HEK293 (cell line): ENCODE data around the gene VASP.

ENCODE experiments used
- BCL11A ChIP-seq: fragments of 450-650 bp; formaldehyde crosslinking; IDR thresholded peaks from 2 replicates; pipeline ENCODE4 v1.5.1; 2016; ENCODE audit warnings: low read depth, missing biosample characterization, missing genetic modification characterization
- EGR2 ChIP-seq: fragments of 450-650 bp; formaldehyde crosslinking; IDR thresholded peaks from 2 replicates; pipeline ENCODE4 v1.5.1; 2016; ENCODE audit warnings: low read depth, missing biosample characterization, missing genetic modification characterization
- GLI2 ChIP-seq: fragments of 450-650 bp; formaldehyde crosslinking; IDR thresholded peaks from 2 replicates; pipeline ENCODE4; 2017; ENCODE audit warnings: missing biosample characterization, missing genetic modification characterization, low read depth, borderline replicate concordance
- KLF1 ChIP-seq: fragments of 450-650 bp; formaldehyde crosslinking; IDR thresholded peaks from 2 replicates; pipeline ENCODE4 v1.5.1; 2016; ENCODE audit warnings: missing biosample characterization, missing genetic modification characterization
- KLF9 ChIP-seq: fragments of 450-650 bp; formaldehyde crosslinking; IDR thresholded peaks from 2 replicates; pipeline ENCODE4 v1.5.1; 2016; ENCODE audit warnings: missing biosample characterization, missing genetic modification characterization, low read depth
- SCRT1 ChIP-seq: fragments of 450-650 bp; formaldehyde crosslinking; IDR thresholded peaks from 2 replicates; pipeline ENCODE4 v1.5.1; 2016; ENCODE audit warnings: missing biosample characterization, missing genetic modification characterization, borderline replicate concordance
- SP2 ChIP-seq: fragments of 450-650 bp; formaldehyde crosslinking; IDR thresholded peaks from 2 replicates; pipeline ENCODE4 v1.5.1; 2016; ENCODE audit warnings: missing biosample characterization, missing genetic modification characterization
- SP7 ChIP-seq: fragments of 450-650 bp; formaldehyde crosslinking; IDR thresholded peaks from 2 replicates; pipeline ENCODE4 v1.5.1; 2016; ENCODE audit warnings: missing biosample characterization, missing genetic modification characterization
- TCF7L2 ChIP-seq: IDR thresholded peaks from 2 replicates; pipeline ENCODE4 v1.6.1; 2011; ENCODE audit warnings: low read depth, mild to moderate bottlenecking, inconsistent platforms, low read length, moderate library complexity, borderline replicate concordance
- ZBTB20 ChIP-seq: fragments of 450-650 bp; formaldehyde crosslinking; IDR thresholded peaks from 2 replicates; pipeline ENCODE4 v1.5.1; 2016; ENCODE audit warnings: missing biosample characterization, missing genetic modification characterization
- ZBTB21 ChIP-seq: fragments of 450-650 bp; formaldehyde crosslinking; IDR thresholded peaks from 2 replicates; pipeline ENCODE4 v1.5.1; 2017; ENCODE audit warnings: missing biosample characterization, missing genetic modification characterization
- ZBTB48 ChIP-seq: fragments of 450-650 bp; formaldehyde crosslinking; IDR thresholded peaks from 2 replicates; pipeline ENCODE4 v1.5.1; 2016; ENCODE audit warnings: missing biosample characterization, missing genetic modification characterization
- ZFP41 ChIP-seq: fragments of 450-650 bp; formaldehyde crosslinking; IDR thresholded peaks from 2 replicates; pipeline ENCODE4 v1.5.1; 2016; ENCODE audit warnings: missing biosample characterization, missing genetic modification characterization, borderline replicate concordance
- ZNF146 ChIP-seq: fragments of 450-650 bp; formaldehyde crosslinking; IDR thresholded peaks from 2 replicates; pipeline ENCODE4 v1.5.1; 2016; ENCODE audit warnings: missing biosample characterization, missing genetic modification characterization
- ZNF169 ChIP-seq: fragments of 450-650 bp; formaldehyde crosslinking; IDR thresholded peaks from 2 replicates; pipeline ENCODE4 v1.5.1; 2016; ENCODE audit warnings: missing biosample characterization, missing genetic modification characterization
- ZNF19 ChIP-seq: fragments of 450-650 bp; formaldehyde crosslinking; IDR thresholded peaks from 2 replicates; pipeline ENCODE4; 2016; ENCODE audit warnings: missing biosample characterization, missing genetic modification characterization, low read depth
- ZNF211 ChIP-seq: fragments of 450-650 bp; formaldehyde crosslinking; IDR thresholded peaks from 2 replicates; pipeline ENCODE4 v1.5.1; 2016; ENCODE audit warnings: low read depth, missing biosample characterization, missing genetic modification characterization
- ZNF221 ChIP-seq: fragments of 450-650 bp; formaldehyde crosslinking; IDR thresholded peaks from 2 replicates; pipeline ENCODE4 v1.5.1; 2017; ENCODE audit warnings: missing biosample characterization, missing genetic modification characterization, borderline replicate concordance
- ZNF302 ChIP-seq: fragments of 450-650 bp; formaldehyde crosslinking; IDR thresholded peaks from 2 replicates; pipeline ENCODE4 v1.5.1; 2016; ENCODE audit warnings: missing biosample characterization, missing genetic modification characterization, low read depth
- ZNF335 ChIP-seq: fragments of 450-650 bp; formaldehyde crosslinking; conservative IDR thresholded peaks from 2 replicates; pipeline ENCODE4 v1.5.1; 2016; ENCODE audit warnings: missing biosample characterization, missing genetic modification characterization
- ZNF404 ChIP-seq: fragments of 450-650 bp; formaldehyde crosslinking; IDR thresholded peaks from 2 replicates; pipeline ENCODE4 v1.5.1; 2017; ENCODE audit warnings: missing biosample characterization, missing genetic modification characterization
- ZNF473 ChIP-seq: fragments of 450-650 bp; formaldehyde crosslinking; IDR thresholded peaks from 2 replicates; pipeline ENCODE4 v1.5.1; 2017; ENCODE audit warnings: missing biosample characterization, missing genetic modification characterization
- ZNF629 ChIP-seq: fragments of 450-650 bp; formaldehyde crosslinking; IDR thresholded peaks from 2 replicates; pipeline ENCODE4 v1.5.1; 2017; ENCODE audit warnings: missing biosample characterization, missing genetic modification characterization
- ZNF654 ChIP-seq: fragments of 450-650 bp; formaldehyde crosslinking; IDR thresholded peaks from 2 replicates; pipeline ENCODE4 v1.5.1; 2016; ENCODE audit warnings: low read depth, missing biosample characterization, missing genetic modification characterization
- ZNF660 ChIP-seq: fragments of 450-650 bp; IDR thresholded peaks from 2 replicates; pipeline ENCODE4 v1.5.1; 2018; ENCODE audit warnings: missing biosample characterization, mild to moderate bottlenecking, missing genetic modification characterization
- ZNF677 ChIP-seq: fragments of 450-650 bp; IDR thresholded peaks from 2 replicates; pipeline ENCODE4 v1.5.0; 2018; ENCODE audit warnings: missing biosample characterization, mild to moderate bottlenecking, missing genetic modification characterization, moderate library complexity
- ZNF776 ChIP-seq: fragments of 450-650 bp; formaldehyde crosslinking; IDR thresholded peaks from 2 replicates; pipeline ENCODE4 v1.5.0; 2017; ENCODE audit warnings: missing biosample characterization, missing genetic modification characterization, borderline replicate concordance
- TF ChIP-seq, protein P1 (sequence below): fragments of 450-650 bp; formaldehyde crosslinking; IDR thresholded peaks from 2 replicates; pipeline ENCODE4 v1.5.1; 2017; ENCODE audit warnings: missing biosample characterization, missing genetic modification characterization
- TF ChIP-seq, protein P2 (sequence below): fragments of 450-650 bp; formaldehyde crosslinking; IDR thresholded peaks from 2 replicates; pipeline ENCODE4 v1.5.1; 2016; ENCODE audit warnings: missing biosample characterization, missing genetic modification characterization
- TF ChIP-seq, protein P3 (sequence below): fragments of 450-650 bp; formaldehyde crosslinking; IDR thresholded peaks from 2 replicates; pipeline ENCODE4 v1.5.1; 2016; ENCODE audit warnings: missing biosample characterization, missing genetic modification characterization
- TF ChIP-seq, protein P4 (sequence below): fragments of 450-650 bp; formaldehyde crosslinking; IDR thresholded peaks from 2 replicates; pipeline ENCODE4 v1.5.1; 2016; ENCODE audit warnings: missing biosample characterization, missing genetic modification characterization
- TF ChIP-seq, protein P5 (sequence below): fragments of 450-650 bp; formaldehyde crosslinking; IDR thresholded peaks from 2 replicates; pipeline ENCODE4 v1.5.1; 2017; ENCODE audit warnings: missing biosample characterization, missing genetic modification characterization

Gene VASP

DNA sequence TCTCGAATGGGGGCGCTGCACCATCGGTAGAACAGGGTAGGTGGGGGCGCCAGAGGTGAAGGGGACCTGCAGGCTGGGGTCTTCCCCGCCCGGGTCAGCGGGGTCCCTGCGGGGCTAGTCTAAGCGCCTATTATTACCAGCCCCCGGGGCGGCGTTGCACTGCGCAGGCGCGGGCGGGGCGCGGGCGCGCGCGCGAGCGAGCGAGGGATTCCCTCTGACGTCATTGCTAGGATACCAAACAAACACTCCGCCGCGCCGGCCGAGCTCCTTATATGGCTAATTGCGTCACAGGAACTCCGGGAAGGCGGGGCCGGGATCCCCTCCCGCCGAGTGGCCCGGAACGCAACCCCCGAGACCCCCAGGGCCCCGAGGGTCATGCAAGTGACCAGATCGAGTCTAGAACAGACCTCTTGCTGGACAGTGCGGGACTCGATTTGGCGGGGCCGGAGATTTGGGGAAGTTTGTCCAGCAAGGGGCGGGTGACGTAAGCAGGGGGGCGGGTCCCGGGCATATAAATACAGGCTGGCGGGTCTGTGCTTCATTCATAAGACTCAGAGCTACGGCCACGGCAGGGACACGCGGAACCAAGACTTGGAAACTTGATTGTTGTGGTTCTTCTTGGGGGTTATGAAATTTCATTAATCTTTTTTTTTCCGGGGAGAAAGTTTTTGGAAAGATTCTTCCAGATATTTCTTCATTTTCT lies 39.7 kb upstream of the VASP start, which contains the start of gene FOSB (continued):
- TF ChIP-seq TCF7L2 (no peak), BCL11A (tag by site-specific recombination) (peak; percentile 56; the same call in 1 of the 2 replicates), ZNF302 (tag by site-specific recombination) (no peak), ZNF335 (tag by site-specific recombination) (no peak), SP2 (tag by site-specific recombination) (peak; percentile 65), SP7 (no peak; the same call in 1 of the 2 replicates), ZNF221 (no peak), ZNF776 (tag by site-specific recombination) (no peak), KLF1 (tag by site-specific recombination) (peak; percentile 38; the same call in 1 of the 2 replicates), ZBTB48 (tag by site-specific recombination) (peak; percentile 76; the same call in 1 of the 2 replicates), ZFP41 (tag by site-specific recombination) (no peak), ZNF404 (tag by site-specific recombination) (no peak), ZNF211 (tag by site-specific recombination) (no peak), ZNF629 (tag by site-specific recombination) (peak; percentile 98), ZNF473 (tag by site-specific recombination) (no peak), KLF9 (peak; percentile 98), ZNF146 (no peak), EGR2 (tag by site-specific recombination) (no peak), ZBTB20 (tag by site-specific recombination) (no peak), ZNF169 (tag by site-specific recombination) (no peak), ZNF660 (no peak), SCRT1 (tag by site-specific recombination) (no peak), ZBTB21 (tag by site-specific recombination) (peak; percentile 94), ZNF654 (tag by site-specific recombination) (no peak), ZNF19 (tag by site-specific recombination) (no peak), ZNF677 (tag by site-specific recombination) (no peak), GLI2 (tag by site-specific recombination) (no peak)
- TF ChIP-seq, protein P1, sequence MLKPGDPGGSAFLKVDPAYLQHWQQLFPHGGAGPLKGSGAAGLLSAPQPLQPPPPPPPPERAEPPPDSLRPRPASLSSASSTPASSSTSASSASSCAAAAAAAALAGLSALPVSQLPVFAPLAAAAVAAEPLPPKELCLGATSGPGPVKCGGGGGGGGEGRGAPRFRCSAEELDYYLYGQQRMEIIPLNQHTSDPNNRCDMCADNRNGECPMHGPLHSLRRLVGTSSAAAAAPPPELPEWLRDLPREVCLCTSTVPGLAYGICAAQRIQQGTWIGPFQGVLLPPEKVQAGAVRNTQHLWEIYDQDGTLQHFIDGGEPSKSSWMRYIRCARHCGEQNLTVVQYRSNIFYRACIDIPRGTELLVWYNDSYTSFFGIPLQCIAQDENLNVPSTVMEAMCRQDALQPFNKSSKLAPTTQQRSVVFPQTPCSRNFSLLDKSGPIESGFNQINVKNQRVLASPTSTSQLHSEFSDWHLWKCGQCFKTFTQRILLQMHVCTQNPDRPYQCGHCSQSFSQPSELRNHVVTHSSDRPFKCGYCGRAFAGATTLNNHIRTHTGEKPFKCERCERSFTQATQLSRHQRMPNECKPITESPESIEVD (tag by site-specific recombination), result no peak
- TF ChIP-seq, protein P2, sequence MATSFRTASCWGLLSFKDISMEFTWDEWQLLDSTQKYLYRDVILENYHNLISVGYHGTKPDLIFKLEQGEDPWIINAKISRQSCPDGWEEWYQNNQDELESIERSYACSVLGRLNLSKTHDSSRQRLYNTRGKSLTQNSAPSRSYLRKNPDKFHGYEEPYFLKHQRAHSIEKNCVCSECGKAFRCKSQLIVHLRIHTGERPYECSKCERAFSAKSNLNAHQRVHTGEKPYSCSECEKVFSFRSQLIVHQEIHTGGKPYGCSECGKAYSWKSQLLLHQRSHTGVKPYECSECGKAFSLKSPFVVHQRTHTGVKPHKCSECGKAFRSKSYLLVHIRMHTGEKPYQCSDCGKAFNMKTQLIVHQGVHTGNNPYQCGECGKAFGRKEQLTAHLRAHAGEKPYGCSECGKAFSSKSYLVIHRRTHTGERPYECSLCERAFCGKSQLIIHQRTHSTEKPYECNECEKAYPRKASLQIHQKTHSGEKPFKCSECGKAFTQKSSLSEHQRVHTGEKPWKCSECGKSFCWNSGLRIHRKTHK (tag by site-specific recombination), result no peak
- TF ChIP-seq, protein P3, sequence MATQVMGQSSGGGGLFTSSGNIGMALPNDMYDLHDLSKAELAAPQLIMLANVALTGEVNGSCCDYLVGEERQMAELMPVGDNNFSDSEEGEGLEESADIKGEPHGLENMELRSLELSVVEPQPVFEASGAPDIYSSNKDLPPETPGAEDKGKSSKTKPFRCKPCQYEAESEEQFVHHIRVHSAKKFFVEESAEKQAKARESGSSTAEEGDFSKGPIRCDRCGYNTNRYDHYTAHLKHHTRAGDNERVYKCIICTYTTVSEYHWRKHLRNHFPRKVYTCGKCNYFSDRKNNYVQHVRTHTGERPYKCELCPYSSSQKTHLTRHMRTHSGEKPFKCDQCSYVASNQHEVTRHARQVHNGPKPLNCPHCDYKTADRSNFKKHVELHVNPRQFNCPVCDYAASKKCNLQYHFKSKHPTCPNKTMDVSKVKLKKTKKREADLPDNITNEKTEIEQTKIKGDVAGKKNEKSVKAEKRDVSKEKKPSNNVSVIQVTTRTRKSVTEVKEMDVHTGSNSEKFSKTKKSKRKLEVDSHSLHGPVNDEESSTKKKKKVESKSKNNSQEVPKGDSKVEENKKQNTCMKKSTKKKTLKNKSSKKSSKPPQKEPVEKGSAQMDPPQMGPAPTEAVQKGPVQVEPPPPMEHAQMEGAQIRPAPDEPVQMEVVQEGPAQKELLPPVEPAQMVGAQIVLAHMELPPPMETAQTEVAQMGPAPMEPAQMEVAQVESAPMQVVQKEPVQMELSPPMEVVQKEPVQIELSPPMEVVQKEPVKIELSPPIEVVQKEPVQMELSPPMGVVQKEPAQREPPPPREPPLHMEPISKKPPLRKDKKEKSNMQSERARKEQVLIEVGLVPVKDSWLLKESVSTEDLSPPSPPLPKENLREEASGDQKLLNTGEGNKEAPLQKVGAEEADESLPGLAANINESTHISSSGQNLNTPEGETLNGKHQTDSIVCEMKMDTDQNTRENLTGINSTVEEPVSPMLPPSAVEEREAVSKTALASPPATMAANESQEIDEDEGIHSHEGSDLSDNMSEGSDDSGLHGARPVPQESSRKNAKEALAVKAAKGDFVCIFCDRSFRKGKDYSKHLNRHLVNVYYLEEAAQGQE (tag by site-specific recombination), result no peak
- TF ChIP-seq, protein P4, sequence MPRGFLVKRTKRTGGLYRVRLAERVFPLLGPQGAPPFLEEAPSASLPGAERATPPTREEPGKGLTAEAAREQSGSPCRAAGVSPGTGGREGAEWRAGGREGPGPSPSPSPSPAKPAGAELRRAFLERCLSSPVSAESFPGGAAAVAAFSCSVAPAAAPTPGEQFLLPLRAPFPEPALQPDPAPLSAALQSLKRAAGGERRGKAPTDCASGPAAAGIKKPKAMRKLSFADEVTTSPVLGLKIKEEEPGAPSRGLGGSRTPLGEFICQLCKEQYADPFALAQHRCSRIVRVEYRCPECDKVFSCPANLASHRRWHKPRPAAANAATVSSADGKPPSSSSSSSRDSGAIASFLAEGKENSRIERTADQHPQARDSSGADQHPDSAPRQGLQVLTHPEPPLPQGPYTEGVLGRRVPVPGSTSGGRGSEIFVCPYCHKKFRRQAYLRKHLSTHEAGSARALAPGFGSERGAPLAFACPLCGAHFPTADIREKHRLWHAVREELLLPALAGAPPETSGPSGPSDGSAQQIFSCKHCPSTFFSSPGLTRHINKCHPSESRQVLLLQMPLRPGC (tag by site-specific recombination), result no peak
- TF ChIP-seq, protein P5, sequence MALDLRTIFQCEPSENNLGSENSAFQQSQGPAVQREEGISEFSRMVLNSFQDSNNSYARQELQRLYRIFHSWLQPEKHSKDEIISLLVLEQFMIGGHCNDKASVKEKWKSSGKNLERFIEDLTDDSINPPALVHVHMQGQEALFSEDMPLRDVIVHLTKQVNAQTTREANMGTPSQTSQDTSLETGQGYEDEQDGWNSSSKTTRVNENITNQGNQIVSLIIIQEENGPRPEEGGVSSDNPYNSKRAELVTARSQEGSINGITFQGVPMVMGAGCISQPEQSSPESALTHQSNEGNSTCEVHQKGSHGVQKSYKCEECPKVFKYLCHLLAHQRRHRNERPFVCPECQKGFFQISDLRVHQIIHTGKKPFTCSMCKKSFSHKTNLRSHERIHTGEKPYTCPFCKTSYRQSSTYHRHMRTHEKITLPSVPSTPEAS (tag by site-specific recombination), result no peak
